ENCODE results near the gene CHD6. TPM values are rescaled to one million over a fixed set of nuclear protein-coding genes. Genes with fewer than 3 reads are reported as not detected.
"Not testable (repeated sequence)": the region's sequence is repeated elsewhere in the genome, so short reads cannot be mapped to it uniquely, and the experiment has no call there.

Gene CHD6
- total RNA-seq, 1 experiment from 2014 or later: 51.1 TPM

DNA sequence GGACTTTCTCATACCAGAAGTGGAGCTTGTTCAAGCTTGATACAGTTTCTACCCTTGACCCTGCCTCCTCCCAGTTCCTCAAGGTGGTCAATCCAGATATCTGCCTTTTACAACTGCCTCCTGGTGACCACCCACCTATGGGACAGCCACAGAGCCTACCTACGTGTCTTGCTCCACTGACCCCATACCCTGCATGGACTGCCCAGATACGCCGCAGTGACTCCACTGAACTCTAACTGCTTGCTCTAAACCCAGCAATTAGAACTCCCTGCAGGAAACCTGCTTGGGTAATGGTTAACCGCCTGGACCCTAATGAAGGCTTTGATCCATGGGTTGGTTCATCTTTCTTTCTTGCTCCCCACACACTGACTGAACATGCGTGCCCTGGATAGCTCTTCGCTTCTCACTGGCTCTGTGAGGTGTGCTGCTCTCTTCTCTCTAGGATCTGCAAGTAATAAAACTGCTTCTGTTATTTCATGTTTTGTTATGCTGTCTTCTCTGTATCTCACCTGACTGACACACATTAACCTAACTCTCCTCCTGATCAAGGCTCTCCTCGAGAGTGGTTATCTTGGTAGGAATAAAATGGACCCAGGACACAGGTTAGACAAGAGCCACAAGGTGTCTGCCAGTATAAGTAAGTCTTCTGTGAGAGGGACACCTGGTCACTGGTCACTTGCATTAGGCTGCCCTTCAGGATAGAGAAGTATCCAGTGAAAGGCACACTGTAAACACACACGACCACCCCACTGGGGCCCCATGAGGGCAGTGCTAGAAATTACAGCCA is 79.2 kb downstream of the CHD6 start:
- Histone ChIP-seq H4K20me1 (ENCODE audit: insufficient read depth) (peaks cover 7% of the 10 kb centered on the region; the same call in 1 of the 2 replicates), H3K27ac (no peak overlapping the region), H3K4me1 (replicated peaks; ENCODE audit: insufficient read depth) (no peaks in the 10 kb centered on the region), H3K4me2 (no peak overlapping the region), H3K4me3 (no peak overlapping the region), H3K36me3 (ENCODE audit: low read depth) (0 out of 2 replicates have a peak, but pooled peaks cover 5% of the 10 kb centered on the region), H3F3A (ENCODE audit: insufficient read depth, low read depth) (no peaks in the 10 kb centered on the region), H3K79me2 (ENCODE audit: low read depth) (no peaks in the 10 kb centered on the region), H2AFZ (no peak overlapping the region), H3K27me3 (ENCODE audit: insufficient read depth, low read depth) (no peaks in the 10 kb centered on the region), H3K9me2 (ENCODE audit: insufficient read depth) (no peaks in the 10 kb centered on the region), H3K9me3 (ENCODE audit: insufficient read depth, low read depth) (peaks cover 4% of the 10 kb centered on the region; the same call in 1 of the 2 replicates)
- intact Hi-C loops (cut with micrococcal nuclease; ENCODE audit: unreplicated experiment): no loop called here
- no TSS peak for BruUV-seq (replicated peaks)
- DNase-seq: no peak
- ChIA-PET CTCF (no interaction called here), POLR2A (ENCODE audit: unreplicated experiment) (no interaction called here)
- TF ChIP-seq, protein P1, sequence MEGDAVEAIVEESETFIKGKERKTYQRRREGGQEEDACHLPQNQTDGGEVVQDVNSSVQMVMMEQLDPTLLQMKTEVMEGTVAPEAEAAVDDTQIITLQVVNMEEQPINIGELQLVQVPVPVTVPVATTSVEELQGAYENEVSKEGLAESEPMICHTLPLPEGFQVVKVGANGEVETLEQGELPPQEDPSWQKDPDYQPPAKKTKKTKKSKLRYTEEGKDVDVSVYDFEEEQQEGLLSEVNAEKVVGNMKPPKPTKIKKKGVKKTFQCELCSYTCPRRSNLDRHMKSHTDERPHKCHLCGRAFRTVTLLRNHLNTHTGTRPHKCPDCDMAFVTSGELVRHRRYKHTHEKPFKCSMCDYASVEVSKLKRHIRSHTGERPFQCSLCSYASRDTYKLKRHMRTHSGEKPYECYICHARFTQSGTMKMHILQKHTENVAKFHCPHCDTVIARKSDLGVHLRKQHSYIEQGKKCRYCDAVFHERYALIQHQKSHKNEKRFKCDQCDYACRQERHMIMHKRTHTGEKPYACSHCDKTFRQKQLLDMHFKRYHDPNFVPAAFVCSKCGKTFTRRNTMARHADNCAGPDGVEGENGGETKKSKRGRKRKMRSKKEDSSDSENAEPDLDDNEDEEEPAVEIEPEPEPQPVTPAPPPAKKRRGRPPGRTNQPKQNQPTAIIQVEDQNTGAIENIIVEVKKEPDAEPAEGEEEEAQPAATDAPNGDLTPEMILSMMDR (conservative IDR thresholded peaks at IDR 0.05): no peak
- no peak for TF ChIP-seq EZH2 (IDR thresholded peaks at IDR 0.05; ENCODE audit: low read depth)

DNA sequence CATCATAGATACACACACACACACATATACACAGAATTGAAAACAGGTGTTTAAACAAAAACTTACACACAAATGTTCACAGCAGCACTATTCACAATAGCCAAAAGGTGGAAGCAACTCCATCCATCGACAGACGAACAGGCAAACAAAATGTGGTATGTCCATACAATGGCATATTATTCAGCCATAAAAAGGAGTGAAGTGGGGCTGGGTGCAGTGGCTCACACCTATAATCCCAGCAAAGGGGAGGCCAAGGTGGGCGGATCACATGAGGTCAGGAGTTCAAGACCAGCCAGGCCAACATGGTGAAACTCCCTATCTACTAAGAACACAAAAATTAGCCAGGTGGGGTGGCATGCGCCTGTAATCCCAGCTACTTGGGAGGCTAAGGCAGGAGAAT is 80.3 kb downstream of the CHD6 start:
- no peak overlapping the region for H2AFZ ChIP-seq
- no peaks in the 10 kb centered on the region for H3F3A ChIP-seq (ENCODE audit: insufficient read depth, low read depth)
- no peak for DNase-seq
- no peaks in the 10 kb centered on the region for H3K27me3 ChIP-seq (ENCODE audit: insufficient read depth, low read depth)
- H3K4me1 ChIP-seq (replicated peaks; ENCODE audit: insufficient read depth): no peaks in the 10 kb centered on the region
- H3K4me3 ChIP-seq: no peak overlapping the region
- peaks cover 4% of the 10 kb centered on the region; the same call in 1 of the 2 replicates for H3K9me3 ChIP-seq (ENCODE audit: insufficient read depth, low read depth)
- CTCF ChIA-PET: no interaction called here
- no peaks in the 10 kb centered on the region for H3K9me2 ChIP-seq (ENCODE audit: insufficient read depth)
- TF ChIP-seq EZH2 (IDR thresholded peaks at IDR 0.05; ENCODE audit: low read depth): no peak
- TF ChIP-seq, protein P1 (conservative IDR thresholded peaks at IDR 0.05): no peak
- no peak overlapping the region for H3K4me2 ChIP-seq
- POLR2A ChIA-PET (ENCODE audit: unreplicated experiment): no interaction called here
- no TSS peak for BruUV-seq (replicated peaks)
- H3K36me3 ChIP-seq (ENCODE audit: low read depth): 0 out of 2 replicates have a peak, but pooled peaks cover 8% of the 10 kb centered on the region
- no peaks in the 10 kb centered on the region for H3K79me2 ChIP-seq (ENCODE audit: low read depth)
- 0 out of 2 replicates have a peak, but pooled peaks cover 5% of the 10 kb centered on the region for H4K20me1 ChIP-seq (ENCODE audit: insufficient read depth)
- intact Hi-C loops (cut with micrococcal nuclease; ENCODE audit: unreplicated experiment): no loop called here
- H3K27ac ChIP-seq: no peak overlapping the region

DNA sequence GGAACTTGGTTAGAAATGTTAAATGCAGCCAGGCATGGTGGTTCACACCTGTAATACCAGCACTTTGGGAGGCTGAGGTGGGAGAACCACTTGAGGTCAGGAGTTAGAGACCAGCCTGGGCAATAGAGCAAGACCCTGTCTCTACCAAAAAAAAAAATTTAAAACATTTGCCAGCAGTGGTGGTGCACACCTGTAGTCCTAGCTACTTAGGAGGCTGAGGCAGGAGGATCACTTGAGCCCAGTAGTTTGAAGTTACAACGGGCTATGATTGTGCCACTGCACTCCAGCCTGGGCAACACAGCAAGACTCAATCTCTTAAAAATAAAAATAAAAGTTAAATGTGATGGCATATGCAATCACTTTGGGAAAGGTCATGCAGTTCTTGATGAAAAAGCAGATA is 82.6 kb downstream of the CHD6 start:
- H3K9me3 ChIP-seq (ENCODE audit: insufficient read depth, low read depth); POLR2A ChIA-PET (ENCODE audit: unreplicated experiment); H3K4me2 ChIP-seq; DNase-seq; H3K27ac ChIP-seq; H4K20me1 ChIP-seq (ENCODE audit: insufficient read depth); H2AFZ ChIP-seq; CTCF ChIA-PET; BruUV-seq (replicated peaks); H3K27me3 ChIP-seq (ENCODE audit: insufficient read depth, low read depth); H3K79me2 ChIP-seq (ENCODE audit: low read depth); H3K9me2 ChIP-seq (ENCODE audit: insufficient read depth); H3K4me1 ChIP-seq (replicated peaks; ENCODE audit: insufficient read depth); intact Hi-C loops (cut with micrococcal nuclease; ENCODE audit: unreplicated experiment); H3F3A ChIP-seq (ENCODE audit: insufficient read depth, low read depth); H3K4me3 ChIP-seq: not testable (repeated sequence)
- H3K36me3 ChIP-seq (ENCODE audit: low read depth): peaks cover 17% of the 10 kb centered on the region; the same call in 1 of the 2 replicates

Measured in PC-9 (cell line).